Measurements from ENCODE around the gene SAA2. TPM values are rescaled to one million over a fixed set of nuclear protein-coding genes. Genes with fewer than 3 reads are reported as not detected.

Gene SAA2
- total RNA-seq = 77.4 TPM

GRCh38 chr11:18248561-18248960 lies at the start of gene SAA2:
Gene SAA2, minus strand, starts transcription at chr11:18248668. Its CDS starts 657 bp downstream, at chr11:18248011.
- intact Hi-C loops (cut with DNase I) = no loop called here
- H3K4me3 ChIP-seq = no peak within 1 kb of the TSS
- no peak for DNase-seq (ENCODE audit: low spot score in 2 of 2)

GRCh38 chr11:18295316-18295715 lies 46.8 kb upstream of the SAA2 start:
- no peak for TF ChIP-seq CTCF (IDR thresholded peaks at IDR 0.05)
- H3K36me3 ChIP-seq = peaks cover 86 to 93% of the 10 kb centered on the region in 2 donors

More at GRCh38 chr11:18248561-18248960, at the start of gene SAA2:
- Histone ChIP-seq H3K36me3 (no peaks in the 10 kb centered on the region), H3K9me3 (no peaks in the 10 kb centered on the region), H3K4me1 (no peaks in the 10 kb centered on the region), H3K27me3 (no peaks in the 10 kb centered on the region), H3K27ac (no peak within 1 kb of the TSS)
- no peak for TF ChIP-seq CTCF (IDR thresholded peaks at IDR 0.05)

GRCh38 chr11:18294862-18295261 lies 46.4 kb upstream of the SAA2 start:
- Histone ChIP-seq H3K4me3 (no peak overlapping the region), H3K36me3 (peaks cover 87 to 94% of the 10 kb centered on the region in 2 donors), H3K9me3 (no peaks in the 10 kb centered on the region), H3K27me3 (no peaks in the 10 kb centered on the region), H3K27ac (no peak overlapping the region), H3K4me1 (no peaks in the 10 kb centered on the region)
- intact Hi-C loops (cut with DNase I) = loop anchor here (10.0 kb wide), 1 partner anchor 210 kb away; no protein-coding TSS in a partner anchor
- TF ChIP-seq CTCF (IDR thresholded peaks at IDR 0.05) = no peak
- DNase-seq (ENCODE audit: low spot score in 2 of 2) = no peak

More at GRCh38 chr11:18295316-18295715, 46.8 kb upstream of the SAA2 start:
- no peak for DNase-seq (ENCODE audit: low spot score in 2 of 2)
- no peaks in the 10 kb centered on the region for H3K9me3 ChIP-seq
- intact Hi-C loops (cut with DNase I) = loop anchor here (10.0 kb wide), 1 partner anchor 209 kb away; no protein-coding TSS in a partner anchor
- H3K27me3 ChIP-seq = no peaks in the 10 kb centered on the region
- no peaks in the 10 kb centered on the region for H3K4me1 ChIP-seq
- no peak overlapping the region for H3K4me3 ChIP-seq
- H3K27ac ChIP-seq = no peak overlapping the region

- H3K4me1 ChIP-seq = no peaks in the 10 kb centered on the region
- intact Hi-C loops (cut with DNase I) = no loop called here
- H3K4me3 ChIP-seq = no peak overlapping the region
- TF ChIP-seq CTCF (IDR thresholded peaks at IDR 0.05) = no peak
- no peaks in the 10 kb centered on the region for H3K27me3 ChIP-seq
- no peak for DNase-seq (ENCODE audit: low spot score in 2 of 2)
- no peak overlapping the region for H3K27ac ChIP-seq
- H3K36me3 ChIP-seq = peaks cover 70 to 87% of the 10 kb centered on the region in 2 donors
- H3K9me3 ChIP-seq = no peaks in the 10 kb centered on the region
Observed at GRCh38 chr11:18288911-18289310, 40.4 kb upstream of the SAA2 start.

GRCh38 chr11:18285841-18286240 lies 37.4 kb upstream of the SAA2 start:
- H3K9me3 ChIP-seq = no peaks in the 10 kb centered on the region
- no peak overlapping the region for H3K4me3 ChIP-seq
- peaks cover 68 to 89% of the 10 kb centered on the region in 2 donors for H3K36me3 ChIP-seq
- no peak for TF ChIP-seq CTCF (IDR thresholded peaks at IDR 0.05)
- no peak for DNase-seq (ENCODE audit: low spot score in 2 of 2)
- H3K4me1 ChIP-seq = no peaks in the 10 kb centered on the region
- H3K27ac ChIP-seq = no peak overlapping the region
- no peaks in the 10 kb centered on the region for H3K27me3 ChIP-seq
- intact Hi-C loops (cut with DNase I) = no loop called here

- no peak for DNase-seq (ENCODE audit: low spot score in 2 of 2)
- H3K27ac ChIP-seq = no peak overlapping the region
- H3K9me3 ChIP-seq = no peaks in the 10 kb centered on the region
- H3K27me3 ChIP-seq = no peaks in the 10 kb centered on the region
- peaks cover 47 to 93% of the 10 kb centered on the region in 2 donors for H3K36me3 ChIP-seq
- intact Hi-C loops (cut with DNase I) = no loop called here
- H3K4me1 ChIP-seq = no peaks in the 10 kb centered on the region
- no peak overlapping the region for H3K4me3 ChIP-seq
- TF ChIP-seq CTCF (IDR thresholded peaks at IDR 0.05) = no peak
Observed at GRCh38 chr11:18282626-18283025, 34.2 kb upstream of the SAA2 start.

Measured in ascending aorta (tissue), 2 donors.